ENCODE measurements around the gene RMND1.
"Not testable (repeated sequence)": the region's sequence is repeated elsewhere in the genome, so short reads cannot be mapped to it uniquely, and the experiment has no call there.

The RMND1 gene

GRCh38 chr6:151413372-151414145 lies 38.4 kb downstream of the RMND1 start:
- DNase-seq = peak; percentile 45

GRCh38 chr6:151412909-151413308 lies 39.0 kb downstream of the RMND1 start:
- DNase-seq = no peak

- DNase-seq = no peak
These were observed 42.2 kb downstream of the RMND1 start for GRCh38 chr6:151409679-151410078.

GRCh38 chr6:151409260-151409659 lies 42.7 kb downstream of the RMND1 start:
- no peak for DNase-seq

GRCh38 chr6:151408858-151409257 lies 43.1 kb downstream of the RMND1 start:
- DNase-seq = no peak

GRCh38 chr6:151403919-151404308 lies 48.0 kb downstream of the RMND1 start:
- no peak for DNase-seq

- DNase-seq = no peak
These were observed 49.7 kb downstream of the RMND1 start for GRCh38 chr6:151402228-151402627.

GRCh38 chr6:151400473-151400872 lies 51.5 kb downstream of the RMND1 start:
- DNase-seq = no peak

- no peak for DNase-seq
These were observed 52.2 kb downstream of the RMND1 start for GRCh38 chr6:151399679-151400078.

- no peak for DNase-seq
These were observed 58.5 kb downstream of the RMND1 start for GRCh38 chr6:151393410-151393809.

- no peak for DNase-seq
These were observed 59.5 kb downstream of the RMND1 start for GRCh38 chr6:151392427-151392826.

GRCh38 chr6:151391471-151392413 lies 60.2 kb downstream of the RMND1 start, which contains the start of gene ZBTB2:
Gene ZBTB2 (minus strand): TSS chr6:151391559. CDS start chr6:151373637, 17,922 bp downstream.
- DNase-seq = peak; percentile 61

GRCh38 chr6:151390851-151391470 lies 61.0 kb downstream of the RMND1 start:
- DNase-seq = peak; percentile 83

- DNase-seq = peak; percentile 99
These were observed 61.6 kb downstream of the RMND1 start for GRCh38 chr6:151390276-151390850.

- DNase-seq = peak; percentile 48
These were observed 62.2 kb downstream of the RMND1 start for GRCh38 chr6:151389618-151390275.

- DNase-seq = no peak
These were observed 62.8 kb downstream of the RMND1 start for GRCh38 chr6:151388997-151389617.

GRCh38 chr6:151388236-151388635 lies 63.7 kb downstream of the RMND1 start:
- DNase-seq = no peak

GRCh38 chr6:151387175-151387970 lies 64.6 kb downstream of the RMND1 start:
- no peak for DNase-seq

- DNase-seq = no peak
These were observed 66.7 kb downstream of the RMND1 start for GRCh38 chr6:151385177-151385576.

- no peak for DNase-seq
These were observed 67.8 kb downstream of the RMND1 start for GRCh38 chr6:151384151-151384550.

- not testable (repeated sequence) for DNase-seq
These were observed 69.3 kb downstream of the RMND1 start for GRCh38 chr6:151382631-151383030.
